SK-N-DZ (cell line): Measurements from ENCODE around the gene ATP10B.
"Not testable (repeated sequence)": the region's sequence is repeated elsewhere in the genome, so short reads cannot be mapped to it uniquely, and the experiment has no call there.

Source experiments
- DNase-seq: peaks from one replicate; pipeline ENCODE4 v3.0.0-alpha.2; 2015; ENCODE audit warnings: low spot score

ATP10B gene

DNA sequence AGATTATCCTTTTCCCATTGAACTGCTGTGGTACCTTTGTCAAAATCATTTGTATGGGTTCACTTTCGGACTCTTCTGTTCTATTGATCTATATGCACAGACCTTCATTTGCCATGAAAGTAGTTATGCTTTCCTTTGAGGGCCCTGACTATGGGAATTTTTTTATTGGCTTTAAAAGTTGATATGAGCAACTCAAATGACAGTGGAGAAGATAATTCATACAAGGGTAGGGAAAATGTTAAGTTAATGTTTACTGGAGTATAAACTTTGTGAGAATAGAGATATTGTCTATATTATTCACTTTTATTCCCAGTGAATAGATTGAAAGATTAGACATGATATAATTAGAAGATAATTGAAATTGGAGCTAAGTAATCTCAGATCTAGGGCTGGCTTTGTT, 94.8 kb downstream of the ATP10B start:
- DNase-seq = no peak

GRCh38 chr5:160750938-160751657, 100.9 kb downstream of the ATP10B start:
- DNase-seq = no peak

- DNase-seq = no peak
Measured at GRCh38 chr5:160749682-160750081, 102.3 kb downstream of the ATP10B start.

- DNase-seq = no peak
Measured at GRCh38 chr5:160749026-160749425, 103.0 kb downstream of the ATP10B start.

GRCh38 chr5:160747987-160748386, 104.0 kb downstream of the ATP10B start:
- DNase-seq = no peak

GRCh38 chr5:160747559-160747958, 104.5 kb downstream of the ATP10B start:
- no peak for DNase-seq

DNA sequence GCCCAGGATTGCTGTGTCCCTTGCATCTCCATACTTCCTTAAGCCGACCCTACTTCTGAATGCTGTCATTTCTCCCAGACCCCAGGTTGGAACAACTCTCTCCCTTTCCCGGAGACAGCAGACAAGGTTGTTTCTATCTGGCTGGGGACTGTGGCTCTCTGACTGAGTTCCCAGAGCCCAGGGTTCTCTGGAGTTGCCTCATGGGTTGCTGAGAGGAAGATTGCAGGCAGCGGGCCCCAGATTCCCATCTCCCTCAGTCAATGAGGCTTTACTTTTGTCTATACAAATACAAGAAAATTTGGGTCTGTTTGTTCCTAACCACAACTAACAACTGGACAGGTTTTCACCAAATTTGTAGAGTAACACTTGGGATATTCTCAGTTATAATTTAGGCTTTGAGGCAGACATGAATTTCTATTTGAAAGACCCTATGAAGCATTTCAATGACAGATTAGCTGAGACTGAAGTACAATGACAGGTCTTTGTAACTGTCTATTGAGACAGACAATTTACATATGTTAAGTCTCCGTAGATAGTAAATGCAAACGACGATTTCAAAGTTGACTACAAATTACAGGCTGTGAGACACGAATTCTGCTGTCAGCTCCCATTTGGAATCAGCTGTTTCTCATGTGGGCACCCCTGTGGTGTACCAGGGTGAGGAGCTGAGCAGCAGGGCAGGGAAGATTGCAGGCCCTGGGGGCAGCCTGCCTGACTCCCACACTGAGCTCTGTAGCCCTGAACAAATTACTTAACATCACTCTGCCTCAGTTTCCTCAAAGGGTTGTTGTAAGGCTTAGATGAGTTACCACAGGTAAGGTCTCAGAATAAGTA, 107.5 kb downstream of the ATP10B start:
- no peak for DNase-seq

GRCh38 chr5:160743027-160743426, 109.0 kb downstream of the ATP10B start:
- no peak for DNase-seq

DNA sequence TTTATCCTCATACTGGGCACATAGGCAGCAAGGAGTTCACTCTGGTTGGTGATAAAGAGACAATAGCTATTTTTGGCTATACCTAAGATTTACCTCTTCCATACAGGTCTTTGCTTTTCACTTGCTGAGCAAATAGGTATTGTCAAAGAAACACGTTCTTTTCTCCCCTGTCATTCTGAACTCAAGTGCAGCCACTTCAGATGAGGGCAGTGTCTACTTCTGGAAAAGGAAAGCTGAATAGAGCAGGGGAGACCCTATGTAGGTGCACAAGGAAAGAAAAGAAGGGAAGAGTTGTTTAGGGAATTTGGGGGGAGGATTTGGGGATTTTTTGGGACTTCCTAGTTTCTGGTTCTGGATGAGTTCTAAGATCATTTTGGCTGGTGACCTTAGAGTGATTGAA, 109.6 kb downstream of the ATP10B start:
- DNase-seq = no peak

GRCh38 chr5:160727296-160727997, 124.6 kb downstream of the ATP10B start:
- DNase-seq = no peak

- no peak for DNase-seq
Measured at GRCh38 chr5:160726721-160727120, 125.3 kb downstream of the ATP10B start.

DNA sequence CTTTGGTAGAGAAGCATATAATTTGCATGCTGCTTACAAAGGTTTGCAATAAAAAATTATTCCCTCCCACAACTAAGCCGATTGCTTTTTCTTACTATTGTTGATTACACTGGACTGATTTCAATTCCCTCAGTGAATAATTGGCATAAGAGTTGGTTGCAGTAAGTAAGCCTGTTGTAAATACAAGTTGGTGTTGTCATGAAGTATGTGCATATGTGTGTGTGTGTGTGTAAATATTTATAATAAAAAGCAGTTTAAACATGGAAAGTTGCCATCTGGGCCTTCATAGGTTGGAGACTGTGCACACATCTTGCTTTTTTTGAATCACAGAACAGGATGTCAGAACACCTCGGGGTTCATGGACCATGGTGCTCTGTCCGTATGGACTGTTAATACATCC, 131.2 kb downstream of the ATP10B start:
- no peak for DNase-seq

- DNase-seq = not testable (repeated sequence)
Measured at GRCh38 chr5:160715508-160715907, 136.5 kb downstream of the ATP10B start.

DNA sequence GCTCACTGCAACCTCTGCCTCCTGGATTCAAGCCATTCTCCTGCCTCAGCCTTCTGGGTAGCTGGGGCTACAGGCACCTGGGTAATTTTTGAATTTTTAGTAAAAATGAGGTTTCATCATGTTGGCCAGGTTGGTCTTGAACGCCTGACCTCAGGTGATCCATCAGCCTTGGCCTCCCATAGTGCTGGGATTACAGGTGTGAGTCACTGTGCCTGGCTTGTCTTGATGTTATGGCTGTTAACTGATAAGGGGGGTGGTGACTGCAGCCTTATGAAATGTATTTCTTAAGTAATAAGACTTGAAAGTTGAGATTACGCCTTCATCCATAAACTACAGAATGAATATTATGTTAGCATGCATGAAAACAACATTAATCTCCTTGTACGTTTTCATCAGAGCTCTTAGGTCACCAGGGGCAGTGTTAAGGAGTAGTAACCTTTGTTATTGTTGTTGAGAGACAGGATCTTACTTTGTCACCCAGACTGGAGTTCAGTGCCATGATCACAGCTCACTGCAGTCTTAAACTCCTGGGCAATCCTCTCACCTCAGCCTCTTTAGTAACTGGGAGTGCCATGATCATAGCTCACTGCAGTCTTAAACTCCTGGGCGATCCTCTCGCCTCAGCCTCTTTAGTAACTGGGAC, 148.3 kb downstream of the ATP10B start:
- no peak for DNase-seq

- DNase-seq = no peak
Measured at GRCh38 chr5:160702934-160703333, 149.1 kb downstream of the ATP10B start.

DNA sequence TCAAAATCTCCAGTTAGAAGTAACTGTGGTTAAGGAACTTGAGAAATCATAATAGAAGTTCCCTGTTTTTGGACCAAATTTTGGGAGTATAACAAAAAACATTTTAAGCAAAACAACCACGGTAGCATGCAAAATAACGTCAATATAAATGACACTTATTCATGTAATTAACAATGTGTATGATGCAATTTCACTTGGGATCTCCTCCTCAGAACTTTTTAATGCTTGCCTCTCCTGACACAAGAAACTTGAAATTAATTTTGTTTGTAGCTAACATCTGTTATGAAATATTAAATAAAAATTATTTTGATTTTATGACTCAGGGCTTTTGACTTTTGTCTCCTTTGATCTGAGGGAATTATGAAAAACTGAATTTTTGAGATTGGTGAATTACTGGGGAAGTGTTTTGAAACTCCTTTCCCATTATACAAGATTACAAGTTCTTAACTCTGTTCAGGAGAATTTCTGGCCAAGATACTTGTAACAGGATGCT, 149.7 kb downstream of the ATP10B start:
- no peak for DNase-seq

DNA sequence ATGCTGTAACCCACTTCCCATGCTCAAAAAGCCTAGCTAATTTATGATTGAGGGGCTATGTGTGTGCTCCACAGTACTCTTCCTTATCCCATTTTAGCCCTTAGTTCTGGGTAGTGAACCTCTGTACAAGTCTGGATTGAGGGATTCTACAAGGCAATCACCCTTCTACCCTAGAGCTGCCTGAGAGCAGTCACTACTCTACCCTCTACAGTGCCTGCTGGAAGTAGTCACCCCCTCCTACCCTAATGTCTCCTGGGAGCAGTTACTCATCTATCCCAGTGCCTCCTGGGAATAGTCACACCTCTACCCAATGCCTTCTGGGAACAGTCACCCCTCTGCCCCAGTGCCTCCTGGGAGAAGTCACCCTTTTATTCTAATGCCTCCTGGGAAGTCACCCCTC, 150.6 kb downstream of the ATP10B start:
- no peak for DNase-seq

DNA sequence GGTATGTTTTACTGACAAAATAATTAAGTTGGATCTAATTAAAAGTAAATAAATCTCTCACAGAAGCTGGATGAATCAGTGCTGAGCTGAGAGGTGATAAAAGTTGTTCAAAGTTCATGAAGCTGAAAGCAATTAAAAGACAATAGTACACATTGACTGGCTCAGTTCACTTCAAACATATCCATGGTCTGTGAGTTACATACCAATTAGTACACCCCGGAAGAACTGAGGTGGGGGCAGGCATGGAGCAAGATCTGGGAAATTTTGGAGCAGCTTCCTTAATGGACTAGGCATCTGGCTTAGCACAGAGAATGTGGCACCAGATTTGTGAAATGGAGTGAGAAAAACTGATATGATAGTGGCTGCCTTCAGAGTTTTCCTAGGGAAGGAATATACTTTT, 152.7 kb downstream of the ATP10B start:
- no peak for DNase-seq

DNA sequence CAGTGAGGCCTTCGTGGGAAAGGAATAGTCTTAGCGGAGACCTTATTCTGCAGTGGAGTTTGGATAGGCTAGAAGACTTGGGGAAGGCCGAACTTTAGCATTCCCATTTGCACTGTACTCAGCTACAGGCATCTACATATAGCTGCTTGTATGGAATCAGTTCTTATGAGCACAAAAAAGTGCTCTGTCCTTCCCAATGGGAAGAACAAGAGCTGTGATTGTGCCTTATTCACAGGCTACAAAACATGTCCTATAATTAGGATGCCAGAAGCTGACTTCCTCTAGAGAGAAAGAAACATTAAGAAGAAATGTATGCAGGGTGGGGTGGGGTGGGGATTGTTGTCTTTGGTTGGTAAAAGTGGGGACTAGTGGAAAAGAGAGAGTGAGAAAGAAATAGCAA, 154.7 kb downstream of the ATP10B start:
- no peak for DNase-seq

DNA sequence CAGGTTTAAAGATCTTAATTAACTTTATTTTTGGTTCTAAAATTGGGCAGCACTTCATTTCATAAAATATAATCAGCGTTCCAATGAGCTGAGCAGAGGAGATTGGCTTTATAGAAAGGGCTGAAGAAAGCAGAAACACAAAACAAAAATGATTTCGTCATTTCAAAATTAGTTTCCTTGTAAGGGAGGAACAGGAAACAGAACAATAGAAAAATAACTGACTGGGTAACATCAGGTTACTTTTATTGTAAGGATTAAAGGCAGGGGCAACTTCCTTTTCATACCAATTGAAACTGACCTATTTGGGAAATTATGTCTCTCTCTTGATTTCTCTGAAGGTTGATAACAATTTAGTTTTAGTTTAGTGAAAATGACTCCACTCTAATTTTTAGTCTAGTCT, 157.1 kb downstream of the ATP10B start:
- no peak for DNase-seq

GRCh38 chr5:160693831-160694465, 158.1 kb downstream of the ATP10B start:
- DNase-seq = no peak
